Activated CD4-positive, alpha-beta T cell treated with anti-CD3 and anti-CD28 coated beads, Interleukin-2, amount 50 U/mL, for 1 hour (primary cell): ENCODE data around the gene KRTAP4-11.
"Not testable (repeated sequence)": the region's sequence is repeated elsewhere in the genome, so short reads cannot be mapped to it uniquely, and the experiment has no call there.

Experiments
- DNase-seq: peaks from one replicate; pipeline ENCODE4 v3.0.0-alpha.2; 2020

The KRTAP4-11 gene

GRCh38 chr17:41083427-41083826 lies 34.7 kb downstream of the KRTAP4-11 start:
- DNase-seq = not testable (repeated sequence)

DNA sequence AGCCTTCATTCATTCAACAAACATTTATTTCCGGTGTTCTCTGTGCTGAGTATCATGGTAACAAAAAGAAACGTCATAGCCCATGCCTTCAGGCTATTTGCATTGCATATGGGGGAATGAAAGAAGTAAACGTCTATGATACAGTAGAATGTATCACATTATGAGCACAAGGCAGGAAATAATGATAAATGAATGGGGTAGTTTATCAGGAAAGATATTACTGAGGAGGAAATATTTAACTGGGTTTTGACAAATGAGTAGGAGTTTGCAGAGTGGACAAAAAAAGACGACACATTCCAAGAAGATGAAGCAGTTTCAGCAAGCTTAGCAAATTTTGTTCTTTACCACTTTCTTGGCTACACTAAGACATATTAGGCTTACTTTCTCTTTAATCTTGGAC lies 35.5 kb downstream of the KRTAP4-11 start:
- DNase-seq = no peak

DNA sequence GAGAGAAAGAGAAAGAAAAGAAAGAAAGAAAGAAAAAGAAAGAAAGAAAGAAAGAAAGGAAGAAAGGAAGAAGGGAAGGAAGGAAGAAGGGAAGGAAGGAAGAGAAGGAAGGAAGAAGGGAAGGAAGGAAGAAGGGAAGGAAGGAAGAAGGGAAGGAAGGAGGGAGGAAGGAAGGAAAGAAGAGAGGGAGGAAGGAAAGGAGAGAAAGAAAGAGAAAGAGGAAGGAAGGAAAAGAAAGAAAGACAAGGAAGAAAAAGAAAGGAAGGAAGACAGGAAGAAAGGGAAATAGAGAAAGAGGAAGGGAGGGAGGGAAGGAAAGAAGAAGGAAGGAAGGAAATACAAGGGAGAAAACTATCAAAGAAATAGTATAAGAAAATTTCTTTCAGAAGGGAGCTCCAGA lies 41.4 kb downstream of the KRTAP4-11 start:
- no peak for DNase-seq

DNA sequence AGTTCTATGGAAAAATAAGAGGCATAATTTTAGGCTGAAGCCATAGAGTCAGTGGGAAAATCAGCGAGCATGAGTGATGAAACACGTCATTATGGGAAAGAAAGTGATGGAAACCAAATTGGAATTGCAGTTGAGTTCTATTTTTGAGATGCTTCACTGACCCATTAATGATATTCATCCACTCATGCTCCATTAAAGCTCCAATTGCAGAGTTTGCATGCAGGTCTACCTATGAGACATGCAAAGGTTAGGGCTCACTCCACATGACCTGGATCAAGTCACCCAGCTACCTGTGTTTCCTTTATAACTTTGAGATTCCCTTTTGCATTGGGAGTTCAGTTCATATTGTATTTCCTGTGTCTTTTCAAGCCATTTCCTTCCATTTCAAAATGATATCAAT lies 44.5 kb downstream of the KRTAP4-11 start:
- DNase-seq = no peak

GRCh38 chr17:41071606-41072360 lies 46.4 kb downstream of the KRTAP4-11 start:
- DNase-seq = no peak

DNA sequence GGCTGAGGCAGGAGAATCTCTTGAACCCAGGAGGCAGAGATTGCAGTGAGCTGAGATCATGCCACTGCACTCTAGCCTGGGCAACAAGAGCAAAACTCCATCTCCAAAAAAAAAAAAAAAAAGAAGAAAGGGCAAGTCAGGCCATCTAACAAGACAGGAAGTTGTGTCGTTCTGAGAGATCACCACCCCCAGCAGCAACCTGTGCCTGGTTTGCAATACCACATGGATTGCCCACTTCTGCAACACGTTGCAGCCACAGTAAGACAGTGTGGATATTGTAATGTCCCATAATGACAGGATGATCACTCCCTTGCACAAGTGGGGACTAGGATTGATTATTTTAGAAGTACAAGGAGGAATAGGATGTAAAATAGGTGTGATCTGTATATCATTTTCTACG lies 49.1 kb downstream of the KRTAP4-11 start:
- no peak for DNase-seq

DNA sequence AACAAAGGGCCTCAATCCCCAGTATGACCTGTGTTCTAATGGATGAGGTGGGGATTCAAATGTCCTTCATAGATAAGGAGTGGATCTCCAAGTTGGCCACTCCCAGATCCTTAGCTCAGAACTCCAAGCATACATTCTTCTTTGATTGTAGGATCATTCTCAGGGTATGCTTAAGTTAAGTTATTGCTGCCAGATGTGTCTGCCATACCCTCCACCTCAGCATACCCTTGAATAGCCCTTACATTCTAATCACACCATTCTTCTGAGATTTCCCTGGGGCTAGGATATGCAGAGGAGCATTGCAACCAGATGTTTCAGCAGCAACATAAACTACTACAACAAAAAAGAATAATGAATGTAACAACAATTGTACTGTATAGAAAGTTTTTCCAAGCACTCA lies 50.9 kb downstream of the KRTAP4-11 start:
- DNase-seq = no peak
